Endothelial cell (in vitro differentiated cells): ENCODE data around the gene KATNA1. TPM values are rescaled to one million over a fixed set of nuclear protein-coding genes. Genes with fewer than 3 reads are reported as not detected.

Experiments used
- DNase-seq: peaks from one replicate; pipeline ENCODE4 v3.0.0; 2021; ENCODE audit warnings: low spot score
- H3K27ac Mint-ChIP-seq: one replicate; pipeline ENCODE4 v1.8.0; 2021; ENCODE audit warnings: mixed read lengths, inconsistent platforms; ENCODE audit not compliant: unreplicated experiment
- H3K27me3 Mint-ChIP-seq: one replicate; pipeline ENCODE4 v1.8.0; 2021; ENCODE audit warnings: mild to moderate bottlenecking, moderate library complexity, mixed read lengths, inconsistent platforms; ENCODE audit not compliant: unreplicated experiment
- H3K36me3 Mint-ChIP-seq: one replicate; pipeline ENCODE4 v1.8.0; 2021; ENCODE audit warnings: mild to moderate bottlenecking, low read depth, mixed read lengths, inconsistent platforms; ENCODE audit not compliant: unreplicated experiment
- H3K4me1 Mint-ChIP-seq: one replicate; pipeline ENCODE4 v1.8.0; 2021; ENCODE audit warnings: mild to moderate bottlenecking, mixed read lengths, inconsistent platforms; ENCODE audit not compliant: unreplicated experiment
- H3K4me3 Mint-ChIP-seq: one replicate; pipeline ENCODE4 v1.8.0; 2021; ENCODE audit warnings: mild to moderate bottlenecking, mixed read lengths, inconsistent platforms; ENCODE audit not compliant: unreplicated experiment
- H3K9me3 Mint-ChIP-seq: one replicate; pipeline ENCODE4 v1.8.0; 2021; ENCODE audit warnings: mixed read lengths, inconsistent platforms; ENCODE audit not compliant: unreplicated experiment
- CTCF ChIP-seq: fragments of 200-600 bp; sonication (generic); IDR thresholded peaks from one replicate; pipeline ENCODE4 v1.5.0; 2021; ENCODE audit warnings: antibody characterized with exemption; ENCODE audit not compliant: unreplicated experiment
- total RNA-seq: library from RNA; stranded (reverse); fragmentation: NEBNext Ultra II Directional; extraction: Animal tissue kit (Norgen Biotek cat#: 25700); gene quantifications from one replicate; pipeline ENCODE4 v1.2.1, GENCODE V29; 2021; ENCODE audit not compliant: unreplicated experiment

Gene KATNA1
- total RNA-seq, 1 donor from 2014 or later, result 12.5 TPM

- H3K36me3 Mint-ChIP-seq, result no peaks in the 10 kb centered on the region
Measured at GRCh38 chr6:149636124-149636523, 12.4 kb downstream of the KATNA1 start.

GRCh38 chr6:149634315-149634714 lies 14.2 kb downstream of the KATNA1 start:
- Mint-ChIP-seq H3K27ac (no peak overlapping the region), H3K36me3 (peaks cover under 1% of the 10 kb centered on the region), H3K4me3 (no peak overlapping the region), H3K27me3 (peaks cover 2% of the 10 kb centered on the region), H3K9me3 (no peaks in the 10 kb centered on the region), H3K4me1 (peaks cover 1% of the 10 kb centered on the region)
- DNase-seq, result no peak
- no peak for TF ChIP-seq CTCF

More at GRCh38 chr6:149636124-149636523, 12.4 kb downstream of the KATNA1 start:
- no peaks in the 10 kb centered on the region for H3K27me3 Mint-ChIP-seq
- DNase-seq, result no peak
- H3K4me3 Mint-ChIP-seq, result no peak overlapping the region
- no peak for TF ChIP-seq CTCF
- H3K27ac Mint-ChIP-seq, result no peak overlapping the region
- no peaks in the 10 kb centered on the region for H3K9me3 Mint-ChIP-seq
- no peaks in the 10 kb centered on the region for H3K4me1 Mint-ChIP-seq

GRCh38 chr6:149628875-149629510 lies 19.5 kb downstream of the KATNA1 start:
- H3K9me3 Mint-ChIP-seq, result no peaks in the 10 kb centered on the region
- H3K36me3 Mint-ChIP-seq, result peaks cover 8% of the 10 kb centered on the region
- peak overlapping the region; percentile 46 for H3K27ac Mint-ChIP-seq
- H3K27me3 Mint-ChIP-seq, result peaks cover 2% of the 10 kb centered on the region
- DNase-seq, result no peak
- H3K4me1 Mint-ChIP-seq, result peaks cover 7% of the 10 kb centered on the region
- TF ChIP-seq CTCF, result no peak
- H3K4me3 Mint-ChIP-seq, result peak overlapping the region; percentile 7

- Mint-ChIP-seq H3K4me3 (no peak overlapping the region), H3K27ac (no peak overlapping the region), H3K9me3 (no peaks in the 10 kb centered on the region), H3K4me1 (peaks cover 7% of the 10 kb centered on the region), H3K36me3 (peaks cover 8% of the 10 kb centered on the region), H3K27me3 (peaks cover 2% of the 10 kb centered on the region)
- TF ChIP-seq CTCF, result no peak
- DNase-seq, result no peak
Measured at GRCh38 chr6:149627672-149628071, 20.8 kb downstream of the KATNA1 start.

GRCh38 chr6:149615805-149616204 lies 32.7 kb downstream of the KATNA1 start:
- no peaks in the 10 kb centered on the region for H3K9me3 Mint-ChIP-seq
- DNase-seq, result no peak
- H3K4me3 Mint-ChIP-seq, result no peak overlapping the region
- TF ChIP-seq CTCF, result no peak
- H3K27ac Mint-ChIP-seq, result no peak overlapping the region
- peaks cover 9% of the 10 kb centered on the region for H3K36me3 Mint-ChIP-seq
- H3K4me1 Mint-ChIP-seq, result no peaks in the 10 kb centered on the region
- H3K27me3 Mint-ChIP-seq, result no peaks in the 10 kb centered on the region
